Measurements from ENCODE around the gene DPYD.

Gene DPYD

GRCh38 chr1:97920832-97921571, at the start of gene DPYD:
TSS of gene DPYD (minus strand) at chr1:97921034. CDS start at chr1:97920922, 112 bp downstream.
- DNase-seq = peak; percentile 92

- DNase-seq = no peak
Measured at GRCh38 chr1:97960470-97960869, 39.6 kb upstream of the DPYD start.

GRCh38 chr1:97947695-97948094, 26.9 kb upstream of the DPYD start:
- DNase-seq = no peak

GRCh38 chr1:97943354-97943753, 22.5 kb upstream of the DPYD start:
- no peak for DNase-seq

GRCh38 chr1:97942161-97943123, 21.6 kb upstream of the DPYD start:
- DNase-seq = no peak

- DNase-seq = no peak
Measured at GRCh38 chr1:97938285-97938642, 17.4 kb upstream of the DPYD start.

GRCh38 chr1:97936976-97937375, 16.1 kb upstream of the DPYD start:
- no peak for DNase-seq

- DNase-seq = no peak
Measured at GRCh38 chr1:97934491-97934890, 13.7 kb upstream of the DPYD start.

- no peak for DNase-seq
Measured at GRCh38 chr1:97929874-97930851, 9.3 kb upstream of the DPYD start.

- DNase-seq = no peak
Measured at GRCh38 chr1:97926017-97926708, 5.3 kb upstream of the DPYD start.

- no peak for DNase-seq
Measured at GRCh38 chr1:97925151-97925550, 4.3 kb upstream of the DPYD start.

GRCh38 chr1:97923811-97924210, 3.0 kb upstream of the DPYD start:
- no peak for DNase-seq

GRCh38 chr1:97920276-97920831, 480 bp downstream of the DPYD start:
- no peak for DNase-seq

- no peak for DNase-seq
Measured at GRCh38 chr1:97919585-97920261, 1.1 kb downstream of the DPYD start.

- no peak for DNase-seq
Measured at GRCh38 chr1:97918961-97919360, 1.9 kb downstream of the DPYD start.

GRCh38 chr1:97913506-97914139, 7.2 kb downstream of the DPYD start:
- DNase-seq = no peak

GRCh38 chr1:97911266-97912215, 9.3 kb downstream of the DPYD start:
- no peak for DNase-seq

GRCh38 chr1:97909266-97909665, 11.6 kb downstream of the DPYD start:
- no peak for DNase-seq

- no peak for DNase-seq
Measured at GRCh38 chr1:97907886-97908285, 12.9 kb downstream of the DPYD start.
